Osteocyte (in vitro differentiated cells): ENCODE measurements around the gene CREB3L1. TPM values are rescaled to one million over a fixed set of nuclear protein-coding genes. Genes with fewer than 3 reads are reported as not detected.
"Not testable (repeated sequence)": the region's sequence is repeated elsewhere in the genome, so short reads cannot be mapped to it uniquely, and the experiment has no call there.

ENCODE experiments used
- DNase-seq: peaks from one replicate; pipeline ENCODE4 v3.0.0; 2021; ENCODE audit warnings: mixed read lengths; ENCODE audit not compliant: unreplicated experiment; ENCODE audit errors: extremely low spot score
- H3K27ac Mint-ChIP-seq: one replicate; pipeline ENCODE4 v1.8.0; 2021; ENCODE audit warnings: mild to moderate bottlenecking, mixed read lengths; ENCODE audit not compliant: unreplicated experiment
- H3K27me3 Mint-ChIP-seq: one replicate; pipeline ENCODE4 v1.8.0; 2021; ENCODE audit warnings: mixed read lengths; ENCODE audit not compliant: unreplicated experiment
- H3K36me3 Mint-ChIP-seq: one replicate; pipeline ENCODE4 v1.8.0; 2021; ENCODE audit warnings: mixed read lengths; ENCODE audit not compliant: unreplicated experiment
- H3K4me1 Mint-ChIP-seq: one replicate; pipeline ENCODE4 v1.8.0; 2021; ENCODE audit warnings: mixed read lengths; ENCODE audit not compliant: unreplicated experiment
- H3K4me3 Mint-ChIP-seq: one replicate; pipeline ENCODE4 v1.8.0; 2021; ENCODE audit warnings: mild to moderate bottlenecking, moderate library complexity, mixed read lengths; ENCODE audit not compliant: unreplicated experiment
- H3K9me3 Mint-ChIP-seq: one replicate; pipeline ENCODE4 v1.8.0; 2021; ENCODE audit warnings: mixed read lengths; ENCODE audit not compliant: unreplicated experiment
- CTCF ChIP-seq: fragments of 200-600 bp; sonication (generic); IDR thresholded peaks from 2 replicates; pipeline ENCODE4 v1.5.0; 2021; ENCODE audit warnings: antibody characterized with exemption, mild to moderate bottlenecking, moderate library complexity
- total RNA-seq: library from RNA; stranded (reverse); gene quantifications from 2 replicates; pipeline ENCODE4 v1.2.1, GENCODE V29; 2021

The CREB3L1 gene
- total RNA-seq, 1 donor from 2014 or later, result 77.0 TPM

- H3K9me3 Mint-ChIP-seq, result no peaks in the 10 kb centered on the region
- TF ChIP-seq CTCF, result no peak
- H3K4me3 Mint-ChIP-seq, result no peak overlapping the region
- no peak for DNase-seq
- H3K27ac Mint-ChIP-seq, result no peak overlapping the region
- peaks cover 33% of the 10 kb centered on the region for H3K4me1 Mint-ChIP-seq
- peaks cover 17% of the 10 kb centered on the region for H3K36me3 Mint-ChIP-seq
- H3K27me3 Mint-ChIP-seq, result no peaks in the 10 kb centered on the region
Measured at GRCh38 chr11:46300270-46300669, 22.8 kb downstream of the CREB3L1 start.

GRCh38 chr11:46302866-46303265, 25.4 kb downstream of the CREB3L1 start:
- Mint-ChIP-seq H3K4me1 (peaks cover 18% of the 10 kb centered on the region), H3K27me3 (no peaks in the 10 kb centered on the region), H3K4me3 (no peak overlapping the region), H3K27ac (no peak overlapping the region), H3K9me3 (no peaks in the 10 kb centered on the region), H3K36me3 (peaks cover 20% of the 10 kb centered on the region)
- no peak for TF ChIP-seq CTCF
- no peak for DNase-seq

DNA sequence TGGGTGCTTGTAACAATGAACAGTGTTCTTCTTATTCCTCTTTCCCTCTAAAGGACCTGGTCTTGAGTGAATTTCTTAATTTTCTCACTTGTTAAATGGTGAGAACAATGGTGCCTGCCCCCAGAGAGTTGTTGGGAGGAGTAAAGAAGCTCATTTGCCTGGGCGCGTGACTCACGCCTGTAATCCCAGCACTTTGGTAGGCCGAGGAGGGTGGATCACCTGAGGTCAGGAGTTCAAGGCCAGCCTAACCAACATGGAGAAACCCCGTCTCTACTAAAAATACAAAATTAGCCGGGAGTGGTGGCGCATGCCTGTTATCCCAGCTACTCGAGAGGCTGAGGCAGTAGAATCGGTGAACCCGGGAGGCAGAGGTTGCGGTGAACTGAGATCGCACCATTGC, 26.6 kb downstream of the CREB3L1 start:
- not testable (repeated sequence) for H3K4me3 Mint-ChIP-seq, H3K27ac Mint-ChIP-seq, H3K9me3 Mint-ChIP-seq, DNase-seq, H3K27me3 Mint-ChIP-seq
- Mint-ChIP-seq H3K36me3 (peaks cover 20% of the 10 kb centered on the region), H3K4me1 (peaks cover 16% of the 10 kb centered on the region)

- no peak for DNase-seq
- Mint-ChIP-seq H3K27ac (peak overlapping the region; percentile 70), H3K4me3 (no peak overlapping the region), H3K27me3 (no peaks in the 10 kb centered on the region), H3K36me3 (peaks cover 23% of the 10 kb centered on the region), H3K9me3 (no peaks in the 10 kb centered on the region), H3K4me1 (peaks cover 10% of the 10 kb centered on the region)
- TF ChIP-seq CTCF, result no peak
Measured at GRCh38 chr11:46304605-46305179, 27.2 kb downstream of the CREB3L1 start.

DNA sequence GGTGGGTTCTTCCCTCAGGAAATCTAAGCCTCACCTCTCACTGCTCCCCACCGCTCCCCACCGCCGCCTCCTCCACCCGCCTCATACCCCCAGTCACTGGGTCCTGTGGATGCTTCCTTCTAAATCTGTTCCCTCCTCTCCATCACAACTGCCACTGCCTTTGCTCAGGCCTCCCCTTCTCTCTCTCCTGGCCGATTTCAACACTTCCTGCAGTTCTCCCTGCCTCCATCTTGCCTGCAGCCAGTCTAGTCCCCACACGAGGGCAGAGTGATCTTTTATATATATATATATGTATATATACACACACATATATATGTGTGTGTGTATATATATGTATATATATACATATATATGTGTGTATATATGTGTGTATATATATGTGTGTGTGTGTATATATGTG, 27.8 kb downstream of the CREB3L1 start:
- Mint-ChIP-seq H3K4me3 (no peak overlapping the region), H3K27ac (peak overlapping the region; percentile 70), H3K27me3 (no peaks in the 10 kb centered on the region), H3K36me3 (peaks cover 19% of the 10 kb centered on the region), H3K4me1 (peaks cover 10% of the 10 kb centered on the region), H3K9me3 (no peaks in the 10 kb centered on the region)
- DNase-seq, result no peak
- no peak for TF ChIP-seq CTCF
